GM21529 (cell line): ENCODE results near the gene IPCEF1.

ENCODE experiments used
- ATAC-seq: cut with Tn5 transposase; IDR thresholded peaks from one replicate; pipeline ENCODE4 v1.9.1; 2021; ENCODE audit not compliant: unreplicated experiment

IPCEF1 gene

DNA sequence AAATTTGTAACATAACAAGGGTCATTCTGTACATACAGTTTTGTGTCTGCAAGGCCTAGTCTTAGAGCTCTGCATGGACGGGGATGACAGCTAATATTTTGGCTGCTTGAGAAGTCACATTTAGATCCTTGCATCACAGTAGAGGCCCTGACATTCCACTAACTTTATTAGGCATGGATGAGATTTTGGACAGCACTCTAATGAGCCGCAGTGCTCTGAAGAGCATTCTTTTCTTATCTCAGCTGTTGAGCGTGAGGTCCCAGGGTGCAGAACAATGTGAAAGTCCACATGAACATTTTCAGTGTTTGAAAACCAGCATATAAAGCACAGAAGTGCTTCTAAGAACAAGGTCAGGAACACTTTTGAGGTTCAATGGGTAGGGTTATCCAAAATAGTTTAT is 58.9 kb downstream of the IPCEF1 start:
- no peak for ATAC-seq

GRCh38 chr6:154297210-154297609 is 59.4 kb downstream of the IPCEF1 start:
- no peak for ATAC-seq

DNA sequence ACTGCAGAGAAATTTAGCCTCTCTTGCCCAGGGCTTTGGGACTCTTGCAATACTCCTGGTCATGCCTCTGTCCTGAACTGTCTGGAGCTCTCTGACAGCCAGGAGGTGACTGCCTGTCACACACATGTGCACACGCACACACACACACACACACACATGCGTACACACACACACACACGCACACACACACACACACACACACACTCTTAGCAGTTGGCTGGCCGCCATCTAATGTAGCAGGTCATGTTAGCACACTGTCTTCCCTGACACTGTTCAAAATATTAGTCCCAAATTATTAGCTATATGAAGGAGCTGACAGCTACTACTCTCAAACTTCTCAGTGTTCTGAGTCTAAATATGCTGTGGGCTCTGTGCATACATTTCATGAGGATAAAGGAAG is 60.9 kb downstream of the IPCEF1 start:
- ATAC-seq = no peak

DNA sequence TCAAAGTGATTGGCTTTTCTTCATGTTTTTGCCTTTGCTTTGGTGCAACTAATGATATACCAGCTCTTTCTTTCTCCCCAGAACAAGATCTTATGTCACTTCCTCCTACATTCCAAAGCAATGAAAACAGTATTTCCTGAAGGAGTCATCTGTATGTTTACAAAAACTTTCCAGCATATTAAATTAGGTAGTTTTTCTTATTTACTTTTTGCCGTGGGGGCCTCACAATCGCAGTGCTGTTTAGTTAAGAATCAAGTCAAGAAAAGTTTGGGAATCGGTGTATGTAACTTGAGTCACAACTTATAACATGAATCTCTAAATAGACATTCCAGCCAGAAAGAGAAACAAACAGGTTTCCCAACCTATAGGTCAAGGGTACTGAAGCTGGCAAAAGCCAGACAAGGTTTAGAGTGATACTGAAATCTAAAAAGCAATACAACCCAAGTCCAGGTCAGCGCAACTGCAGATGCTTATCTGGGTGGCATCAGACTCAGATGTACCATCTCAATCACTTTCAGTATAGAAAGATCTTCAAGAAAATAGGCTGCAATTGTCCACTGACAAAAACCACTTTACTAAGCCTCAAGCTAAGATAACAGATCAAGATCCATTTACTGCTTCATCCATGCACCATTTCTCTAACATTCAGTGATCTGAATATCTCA is 63.6 kb downstream of the IPCEF1 start:
- ATAC-seq = no peak

DNA sequence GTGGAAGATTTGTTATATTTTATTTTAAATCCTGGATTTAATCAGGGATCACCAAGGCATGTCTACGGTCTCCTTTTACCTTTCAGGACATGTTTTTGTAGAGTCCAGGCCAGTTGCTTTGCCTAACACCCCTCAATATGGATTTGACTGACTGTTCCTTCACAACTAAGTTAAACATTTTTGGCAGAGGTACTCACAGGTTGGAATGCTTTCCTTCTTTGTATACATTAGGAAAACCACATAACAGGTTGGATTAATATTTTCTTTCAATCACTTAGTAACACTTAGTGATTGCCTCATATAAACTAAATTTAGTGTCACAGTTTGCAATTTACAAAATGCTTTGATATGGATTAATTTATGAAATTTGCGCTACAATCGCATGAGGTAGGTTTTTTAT is 64.5 kb downstream of the IPCEF1 start:
- ATAC-seq = no peak

GRCh38 chr6:154289818-154290508 is 66.6 kb downstream of the IPCEF1 start:
- no peak for ATAC-seq

DNA sequence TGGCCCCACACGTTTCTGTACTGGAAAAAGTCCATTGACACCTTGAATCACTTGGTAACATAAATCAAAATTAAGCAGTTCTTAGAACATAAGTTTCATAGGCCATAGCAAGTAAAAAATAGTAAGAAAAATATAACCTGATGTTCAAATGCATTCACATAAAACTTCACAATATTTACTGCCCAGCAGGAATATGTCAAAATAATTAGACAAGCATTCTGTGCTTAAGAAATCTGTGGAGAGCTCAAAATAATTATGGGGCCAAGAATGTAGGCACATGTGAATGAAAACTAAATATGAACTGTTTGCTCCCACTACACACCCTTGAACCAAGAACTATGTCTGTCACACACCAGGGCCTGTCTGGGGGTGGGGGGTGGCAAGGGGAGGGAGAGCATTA is 70.8 kb downstream of the IPCEF1 start:
- no peak for ATAC-seq

DNA sequence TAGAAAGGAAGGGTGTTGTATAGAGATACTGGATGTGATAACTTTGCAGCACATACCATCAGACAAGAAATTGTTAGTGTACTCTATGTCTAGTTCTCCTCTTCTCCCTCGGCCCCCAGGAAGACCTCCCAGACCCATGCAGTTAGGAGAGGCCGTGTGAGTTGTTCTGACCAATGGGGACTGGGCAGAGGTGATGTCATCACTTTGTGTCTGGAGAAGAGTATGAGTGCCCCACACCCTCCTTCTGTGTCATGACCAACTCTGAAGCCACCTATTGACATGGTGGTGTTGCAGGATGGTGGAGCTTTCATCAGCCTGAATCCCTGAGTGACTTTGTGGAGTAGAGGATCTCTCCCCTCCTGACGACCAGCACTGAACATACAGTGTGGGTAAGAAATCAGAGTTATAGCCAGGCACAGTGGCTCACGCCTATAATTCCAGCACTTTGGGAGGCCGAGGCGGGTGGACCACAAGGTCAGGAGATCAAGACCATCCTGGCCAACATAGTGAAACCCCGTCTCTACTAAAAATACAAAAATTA is 72.2 kb downstream of the IPCEF1 start:
- ATAC-seq = no peak

- no peak for ATAC-seq
Measured at GRCh38 chr6:154280521-154280920, 76.1 kb downstream of the IPCEF1 start.

DNA sequence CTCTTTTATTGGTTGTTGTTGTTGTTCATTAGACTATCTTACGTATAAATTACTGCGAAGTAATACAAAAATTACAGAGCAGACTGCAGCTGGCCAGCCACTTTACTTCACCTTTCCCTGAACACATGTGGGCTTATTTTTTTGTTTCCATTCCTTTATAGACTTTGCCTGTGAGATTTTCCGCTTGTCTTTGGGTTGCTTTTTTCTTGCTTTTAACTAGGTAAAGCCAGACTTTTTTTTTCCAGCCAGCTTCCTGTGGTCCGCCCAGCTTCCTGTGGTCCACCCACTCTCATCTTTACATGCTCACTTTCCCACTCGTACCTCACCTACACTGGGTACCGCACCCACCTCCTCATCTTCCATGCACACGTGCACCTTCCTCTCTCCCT is 79.0 kb downstream of the IPCEF1 start:
- peak; percentile 45 for ATAC-seq

GRCh38 chr6:154276810-154277628 is 79.6 kb downstream of the IPCEF1 start:
- peak; percentile 77 for ATAC-seq

DNA sequence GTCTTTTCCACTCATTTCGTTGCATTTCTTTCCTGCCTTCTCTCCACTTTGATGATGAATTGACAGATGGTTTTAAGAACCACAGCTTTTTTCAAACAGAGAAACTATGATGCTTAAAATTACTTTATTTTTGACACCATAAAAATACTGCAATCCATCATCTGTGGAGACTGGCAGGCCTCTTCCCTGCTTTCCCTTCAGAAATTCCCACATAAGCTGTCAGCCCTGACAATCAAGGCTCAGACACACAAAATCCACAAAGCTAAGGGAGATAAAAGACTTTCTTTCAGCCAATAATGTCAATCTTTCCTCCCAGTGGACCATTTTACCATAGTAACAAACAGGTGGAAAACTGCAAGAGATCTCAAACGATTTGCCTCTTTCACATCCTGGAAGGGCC is 82.4 kb downstream of the IPCEF1 start:
- ATAC-seq = no peak

DNA sequence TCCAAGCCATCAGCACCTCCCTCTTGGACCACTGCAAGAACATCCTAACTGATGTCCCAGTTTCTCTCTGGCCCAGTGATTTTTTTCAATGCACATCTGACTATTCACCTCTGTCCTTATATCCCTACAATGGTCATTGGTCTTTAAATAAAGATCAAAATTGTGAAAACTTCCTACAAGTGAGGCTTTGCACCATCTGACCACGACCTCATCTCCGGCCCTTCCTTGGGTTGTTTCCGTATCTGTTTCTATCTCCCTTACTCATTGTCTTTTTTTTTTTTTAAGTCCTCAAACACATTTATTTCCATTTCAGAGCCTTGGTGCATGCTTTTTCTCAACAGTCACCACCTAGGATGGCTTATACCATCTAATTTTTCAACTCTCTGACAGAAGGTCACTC is 88.1 kb downstream of the IPCEF1 start:
- ATAC-seq = no peak

DNA sequence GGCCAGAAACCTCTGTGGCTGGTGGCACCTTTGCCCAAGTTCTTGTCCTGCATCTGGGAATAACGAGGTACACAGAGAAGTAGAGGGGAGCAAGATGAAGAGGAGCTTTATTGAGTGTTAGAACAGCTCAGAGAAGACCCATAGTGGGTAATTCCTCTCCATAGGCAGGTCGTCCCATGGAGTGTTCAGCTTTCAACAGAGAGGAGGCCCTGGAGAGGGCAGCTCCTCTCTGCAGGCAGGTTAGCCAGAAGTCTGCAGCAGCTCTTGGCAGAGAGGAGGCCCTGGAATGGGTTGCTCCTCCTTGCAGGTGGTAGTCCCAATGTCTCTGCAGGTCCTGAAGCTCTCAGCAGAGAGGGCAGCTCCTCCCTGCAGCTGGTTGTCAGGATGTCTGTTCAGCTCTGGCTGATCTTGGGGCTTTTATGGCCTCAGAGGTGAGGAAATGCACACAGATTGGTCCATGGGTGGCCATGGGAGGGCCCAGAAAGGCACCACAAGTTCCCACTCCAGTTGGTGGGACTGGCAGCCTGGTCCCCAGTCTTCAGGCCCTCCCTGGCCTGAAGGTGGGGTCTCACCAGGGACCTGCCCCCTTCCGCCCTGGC is 89.0 kb downstream of the IPCEF1 start:
- peak; percentile 67 for ATAC-seq

GRCh38 chr6:154266560-154267099 is 90.0 kb downstream of the IPCEF1 start:
- ATAC-seq = no peak

- peak; percentile 28 for ATAC-seq
Measured at GRCh38 chr6:154261688-154262397, 94.8 kb downstream of the IPCEF1 start.

DNA sequence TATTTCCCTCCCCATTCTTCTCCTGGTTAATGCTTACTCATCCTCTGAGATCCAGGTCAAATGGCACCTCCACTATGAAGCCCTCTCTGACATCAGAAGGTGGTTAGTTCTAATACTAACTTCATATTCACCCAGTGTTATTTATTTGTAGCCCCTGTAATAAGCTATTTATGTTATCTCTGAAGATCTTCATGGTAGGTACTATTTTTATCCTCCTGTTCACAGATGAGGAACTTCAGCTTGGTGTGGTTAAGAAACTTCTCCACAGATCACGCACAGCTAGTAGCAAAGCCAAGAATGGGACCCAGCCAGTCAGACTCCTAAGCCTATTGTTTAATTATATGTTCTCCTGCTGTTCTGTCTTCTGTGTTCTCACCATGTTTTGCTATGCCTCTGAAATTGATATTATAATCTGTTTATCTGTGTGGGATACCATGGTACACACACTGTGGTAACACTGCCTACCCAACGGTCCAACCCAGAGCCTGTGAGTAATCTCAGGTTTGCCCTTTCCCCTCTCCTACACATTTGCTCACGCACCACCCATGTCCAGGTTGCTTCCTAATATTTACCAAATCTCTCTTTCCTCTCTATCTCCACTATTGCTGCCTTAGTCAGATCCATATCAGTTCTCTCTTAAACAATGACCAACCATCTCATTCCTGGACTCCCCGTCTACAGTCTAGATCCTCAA is 98.4 kb downstream of the IPCEF1 start:
- ATAC-seq = peak; percentile 84

GRCh38 chr6:154257067-154257466 is 99.5 kb downstream of the IPCEF1 start:
- no peak for ATAC-seq

DNA sequence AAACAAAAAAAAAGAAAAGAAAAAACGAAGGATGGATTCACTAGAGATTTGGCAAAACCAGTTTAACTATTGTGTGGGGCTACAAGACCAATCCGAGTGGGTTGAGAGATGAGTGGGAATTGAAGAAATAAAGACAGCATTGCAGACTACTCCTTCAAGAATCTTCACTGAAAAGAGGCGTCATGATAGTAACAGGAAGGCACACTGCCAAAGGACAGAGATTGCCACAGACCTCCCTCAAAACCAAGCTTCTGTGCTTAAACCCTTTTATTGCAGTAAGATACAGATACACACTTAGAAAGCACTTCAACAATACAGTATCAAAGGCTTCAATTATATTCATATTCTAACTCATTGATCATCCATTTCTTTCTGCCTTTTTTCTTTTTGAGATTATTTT is 103.9 kb downstream of the IPCEF1 start:
- no peak for ATAC-seq

GRCh38 chr6:154251116-154251515 is 105.5 kb downstream of the IPCEF1 start:
- ATAC-seq = no peak
